Stimulated activated CD8-positive, alpha-beta memory T cell treated with anti-CD3 and anti-CD28 coated beads, Interleukin-15, amount 100 ng/mL, for 48 hours (primary cell): ENCODE measurements around the gene SERHL2.
"Not testable (repeated sequence)": the region's sequence is repeated elsewhere in the genome, so short reads cannot be mapped to it uniquely, and the experiment has no call there.

ENCODE experiments used
- DNase-seq, 2 donors: peaks; one replicate each; pipeline ENCODE4 v3.0.0-alpha.2; 2020; ENCODE audit warnings: low read depth in 2 of 2

The SERHL2 gene, protein sequence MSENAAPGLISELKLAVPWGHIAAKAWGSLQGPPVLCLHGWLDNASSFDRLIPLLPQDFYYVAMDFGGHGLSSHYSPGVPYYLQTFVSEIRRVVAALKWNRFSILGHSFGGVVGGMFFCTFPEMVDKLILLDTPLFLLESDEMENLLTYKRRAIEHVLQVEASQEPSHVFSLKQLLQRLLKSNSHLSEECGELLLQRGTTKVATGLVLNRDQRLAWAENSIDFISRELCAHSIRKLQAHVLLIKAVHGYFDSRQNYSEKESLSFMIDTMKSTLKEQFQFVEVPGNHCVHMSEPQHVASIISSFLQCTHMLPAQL

DNA sequence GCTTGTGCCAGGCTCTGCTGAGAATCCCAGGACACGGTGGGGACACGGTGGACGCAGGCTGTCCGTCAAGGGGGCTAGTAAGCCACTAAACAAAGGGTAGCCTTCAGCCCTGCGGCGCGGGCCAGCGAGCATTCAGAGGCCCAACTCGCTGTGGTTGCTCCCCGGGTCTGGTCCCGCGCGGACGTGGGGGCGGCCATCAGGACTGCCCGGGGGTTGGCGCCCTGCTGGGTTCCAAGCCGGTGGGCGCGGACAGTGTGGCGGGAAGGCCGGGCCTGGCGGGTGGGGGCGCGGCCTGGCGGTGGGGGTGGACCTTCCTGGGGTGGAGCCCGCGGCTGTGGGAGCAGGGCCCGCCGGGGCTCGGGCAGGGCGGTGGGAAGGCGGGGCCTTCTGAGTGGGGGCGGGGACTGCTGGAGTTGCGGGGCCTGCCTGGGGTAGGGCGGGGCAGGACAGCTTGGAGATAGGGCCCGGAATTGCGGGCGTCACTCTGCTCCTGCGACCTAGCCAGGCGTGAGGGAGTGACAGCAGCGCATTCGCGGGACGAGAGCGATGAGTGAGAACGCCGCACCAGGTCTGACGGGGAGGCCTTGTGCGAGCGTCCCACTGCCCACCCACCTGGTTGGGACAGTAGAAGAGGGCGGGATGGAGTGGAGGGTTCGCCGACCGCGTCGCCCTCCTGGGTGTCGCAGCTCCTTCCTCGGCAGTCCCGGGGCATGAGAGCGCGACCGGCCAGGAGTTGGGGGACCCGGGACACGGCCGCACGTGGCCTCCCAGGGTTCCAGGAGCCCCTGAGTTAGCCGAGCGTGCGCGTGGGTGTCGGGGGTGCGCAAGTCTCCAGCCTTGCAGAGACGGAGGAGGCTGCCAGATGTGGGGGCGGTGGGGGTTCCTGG is at the start of gene SERHL2:
TSS of gene SERHL2 (plus strand) at position 482 of the 887 bp plus-strand sequence. CDS start at position 547, 65 bp downstream.
- DNase-seq, result peak; percentile 71 to 78

DNA sequence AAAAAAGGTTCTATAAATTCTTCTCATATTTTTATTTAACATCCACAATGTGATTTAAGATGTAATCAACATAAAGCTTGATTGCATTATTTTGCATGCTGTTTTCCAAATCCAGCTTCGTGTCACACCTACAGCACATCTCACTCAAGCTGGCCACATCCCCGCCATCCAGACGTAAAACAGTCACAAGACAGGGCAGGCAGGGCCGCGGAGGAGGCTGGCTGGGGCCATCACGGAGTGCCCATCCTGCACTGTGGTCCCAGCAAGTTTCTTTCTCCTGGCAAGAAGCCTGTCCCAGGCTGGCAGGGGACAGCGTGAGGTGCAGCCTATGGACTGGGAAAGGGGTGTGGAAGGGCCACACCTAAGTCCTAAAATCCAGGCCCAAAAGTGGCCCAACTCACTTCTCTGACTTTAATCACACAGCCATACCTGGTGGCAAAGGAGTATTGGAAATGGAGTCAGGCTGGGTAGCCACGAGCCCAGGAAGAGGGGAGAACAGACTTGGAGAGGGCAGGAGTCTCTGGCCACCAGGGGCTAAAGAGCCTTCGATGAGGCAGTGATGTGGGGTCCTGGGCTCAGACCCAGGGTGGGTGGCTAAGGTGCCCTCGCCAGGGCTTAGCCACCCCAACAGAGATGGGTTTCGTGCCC is 45.3 kb upstream of the SERHL2 start:
- not testable (repeated sequence) for DNase-seq

DNA sequence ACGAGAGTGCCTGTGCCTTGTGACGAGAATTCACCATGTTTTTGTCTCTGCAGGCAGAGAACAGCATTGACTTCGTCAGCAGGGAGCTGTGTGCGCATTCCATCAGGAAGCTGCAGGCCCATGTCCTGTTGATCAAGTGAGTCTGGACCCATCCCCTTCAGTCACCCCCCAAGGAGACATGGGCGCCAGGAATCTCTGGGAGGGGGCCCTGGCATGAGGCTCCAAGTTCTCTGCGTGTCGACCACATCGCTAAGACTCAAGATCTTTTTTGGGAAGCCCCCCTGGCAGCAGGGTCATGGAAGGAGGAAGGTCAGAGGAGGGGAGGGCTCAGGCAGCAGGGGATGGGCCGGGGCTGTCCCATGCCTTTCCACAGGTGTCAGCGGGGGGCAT is 44.8 kb upstream of the SERHL2 start:
- not testable (repeated sequence) for DNase-seq

DNA sequence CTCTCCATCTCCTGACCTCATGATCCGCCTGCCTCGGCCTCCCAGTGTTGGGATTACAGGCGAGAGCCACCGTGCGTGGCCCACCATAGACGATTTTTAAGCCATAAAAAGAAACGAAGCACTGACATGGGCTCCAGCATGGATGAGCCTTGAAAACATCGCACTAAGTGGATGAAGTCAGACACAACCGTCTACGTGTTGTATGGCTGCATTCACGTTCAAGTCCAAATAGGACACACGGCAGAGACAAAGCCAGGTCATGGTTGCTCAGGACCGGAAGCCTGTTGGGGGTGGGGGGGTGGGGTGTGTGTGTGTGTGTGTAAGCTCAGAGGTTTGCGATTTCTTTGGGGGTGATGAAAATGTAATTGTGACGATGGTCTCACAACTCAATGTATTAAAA is 44.2 kb upstream of the SERHL2 start:
- no peak for DNase-seq

DNA sequence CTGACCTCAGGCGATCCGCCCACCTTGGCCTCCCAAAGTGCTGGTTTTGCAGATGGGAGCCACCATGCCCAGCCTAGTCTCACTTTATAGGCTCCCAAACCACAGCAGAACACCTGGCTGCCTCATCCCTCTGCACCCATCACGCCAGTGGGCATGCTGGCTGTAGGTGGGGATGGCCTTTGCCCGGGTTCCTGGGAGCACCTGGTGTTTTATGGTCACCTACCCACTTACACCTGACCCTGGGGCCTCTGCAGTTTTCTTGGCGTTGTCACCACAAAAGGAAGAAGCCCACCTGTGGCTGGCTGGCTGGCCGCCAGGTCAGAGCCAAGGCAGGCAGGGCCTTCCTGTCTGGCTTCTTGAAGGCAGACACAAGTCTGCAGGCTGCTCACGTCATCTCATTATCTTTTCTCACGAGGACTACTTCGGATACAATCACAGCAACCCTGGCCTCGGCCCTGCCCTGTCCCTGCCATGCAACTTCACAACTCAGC is 42.3 kb upstream of the SERHL2 start:
- DNase-seq, result no peak

DNA sequence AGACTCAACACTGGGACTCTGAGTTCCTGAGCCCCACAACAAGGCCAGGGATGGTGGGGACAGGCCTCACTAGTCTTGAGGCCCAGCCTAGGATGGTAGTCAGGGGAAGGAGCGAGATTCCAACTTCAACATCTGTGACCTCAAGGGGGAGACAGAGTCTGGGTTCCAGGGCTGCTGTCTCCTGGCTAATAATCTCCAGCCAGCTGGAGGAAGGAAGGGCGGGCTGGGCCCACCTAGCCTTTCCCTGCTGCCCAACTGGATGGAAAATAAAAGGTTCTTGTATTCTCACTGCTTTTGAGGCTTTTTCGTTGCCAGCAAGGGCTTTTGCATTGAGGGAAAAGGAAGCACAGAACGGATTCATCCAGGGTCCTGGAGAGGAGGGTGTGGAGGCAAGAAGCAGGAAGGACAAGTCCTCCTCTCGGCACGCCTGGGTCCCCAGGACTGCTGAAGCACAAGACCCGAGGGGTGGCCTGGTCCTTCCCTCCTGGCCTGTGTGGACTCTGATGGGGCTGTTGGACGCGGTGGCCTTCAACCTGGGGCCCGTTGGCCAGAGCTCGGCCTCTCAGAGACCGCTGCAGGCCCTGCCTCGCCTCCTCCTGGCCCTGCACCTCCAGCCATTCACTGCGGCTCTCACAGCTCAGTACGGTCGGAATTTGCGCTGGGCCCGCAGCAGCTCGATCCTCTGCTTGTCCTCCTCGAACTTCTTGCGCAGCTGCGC is 41.3 kb upstream of the SERHL2 start:
- not testable (repeated sequence) for DNase-seq

DNA sequence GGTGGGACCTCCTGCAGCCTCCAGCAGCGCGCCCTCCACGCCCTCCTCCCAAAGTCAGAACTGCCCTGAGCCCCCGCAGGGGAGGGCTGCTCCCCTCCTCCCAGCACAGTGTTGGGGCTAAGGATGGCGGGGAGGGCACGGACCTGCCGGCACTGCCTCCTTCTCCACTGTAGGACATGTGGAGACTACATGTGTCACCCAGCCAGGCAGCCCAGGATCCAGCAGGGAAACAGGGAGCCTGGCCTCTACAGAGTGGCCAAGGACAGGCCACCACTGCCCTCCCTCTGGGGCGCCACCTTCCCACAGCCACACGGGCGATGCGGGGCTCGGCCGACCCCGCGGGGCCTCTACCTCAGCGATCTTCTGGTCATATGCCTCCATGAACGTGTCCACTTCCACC is 39.4 kb upstream of the SERHL2 start:
- DNase-seq, result not testable (repeated sequence)

DNA sequence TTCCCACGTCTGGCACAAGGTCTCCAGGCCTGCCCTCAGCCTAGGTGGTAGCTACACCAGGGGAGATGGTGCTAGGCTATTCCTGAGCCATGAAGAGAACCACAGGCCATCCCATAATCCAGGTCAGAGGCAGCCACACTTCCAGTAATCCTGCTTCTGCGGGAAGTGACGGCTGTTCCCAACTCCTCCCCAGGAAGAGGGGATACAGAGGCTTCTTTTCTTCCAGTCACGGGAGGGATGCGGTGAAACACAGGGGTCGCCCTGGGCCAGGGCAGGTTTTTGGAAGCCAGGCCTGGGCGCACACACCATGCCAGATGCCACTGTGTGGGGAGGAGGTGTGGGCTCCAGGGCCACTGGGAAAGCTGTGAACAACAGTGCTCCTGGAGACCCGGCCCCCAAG is 38.5 kb upstream of the SERHL2 start:
- DNase-seq, result not testable (repeated sequence)

DNA sequence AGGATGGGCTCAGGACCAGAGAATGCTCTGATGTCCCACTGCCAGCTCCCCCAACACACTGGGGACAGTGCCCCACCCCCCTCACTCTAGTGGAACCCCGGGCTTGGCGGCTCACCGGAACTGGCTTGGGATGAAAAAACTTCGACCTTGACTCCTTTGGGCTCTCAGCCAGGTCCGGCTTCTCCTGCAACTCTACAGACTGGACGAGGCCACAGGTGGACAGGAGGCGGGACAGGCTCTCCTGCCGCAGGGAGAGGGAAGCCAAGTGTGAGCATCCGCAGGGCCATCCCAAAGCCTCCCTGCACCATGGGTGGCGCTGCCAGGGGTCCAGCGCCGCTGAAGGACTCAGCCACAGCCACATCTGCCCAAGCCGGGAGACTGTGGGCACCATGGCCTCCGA is 37.9 kb upstream of the SERHL2 start:
- DNase-seq, result no peak

DNA sequence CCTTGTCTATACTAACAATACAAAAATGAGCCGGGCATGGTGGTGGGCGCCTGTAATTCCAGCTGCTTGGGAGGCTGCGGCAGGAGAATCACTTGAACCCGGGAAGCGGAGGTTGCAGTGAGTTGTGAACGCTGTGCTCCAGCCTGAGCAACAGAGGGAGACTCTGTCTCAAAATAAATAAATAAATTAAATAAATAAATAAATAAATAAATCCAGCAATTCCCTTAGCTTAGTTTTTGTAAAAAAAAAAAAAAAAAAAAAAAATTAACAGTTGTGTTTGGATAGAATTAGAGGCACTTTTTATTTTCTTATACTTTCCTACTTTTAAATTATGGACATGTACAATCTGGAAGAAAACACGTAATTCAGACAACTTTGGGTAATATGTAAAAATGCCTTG is 36.7 kb upstream of the SERHL2 start:
- not testable (repeated sequence) for DNase-seq

DNA sequence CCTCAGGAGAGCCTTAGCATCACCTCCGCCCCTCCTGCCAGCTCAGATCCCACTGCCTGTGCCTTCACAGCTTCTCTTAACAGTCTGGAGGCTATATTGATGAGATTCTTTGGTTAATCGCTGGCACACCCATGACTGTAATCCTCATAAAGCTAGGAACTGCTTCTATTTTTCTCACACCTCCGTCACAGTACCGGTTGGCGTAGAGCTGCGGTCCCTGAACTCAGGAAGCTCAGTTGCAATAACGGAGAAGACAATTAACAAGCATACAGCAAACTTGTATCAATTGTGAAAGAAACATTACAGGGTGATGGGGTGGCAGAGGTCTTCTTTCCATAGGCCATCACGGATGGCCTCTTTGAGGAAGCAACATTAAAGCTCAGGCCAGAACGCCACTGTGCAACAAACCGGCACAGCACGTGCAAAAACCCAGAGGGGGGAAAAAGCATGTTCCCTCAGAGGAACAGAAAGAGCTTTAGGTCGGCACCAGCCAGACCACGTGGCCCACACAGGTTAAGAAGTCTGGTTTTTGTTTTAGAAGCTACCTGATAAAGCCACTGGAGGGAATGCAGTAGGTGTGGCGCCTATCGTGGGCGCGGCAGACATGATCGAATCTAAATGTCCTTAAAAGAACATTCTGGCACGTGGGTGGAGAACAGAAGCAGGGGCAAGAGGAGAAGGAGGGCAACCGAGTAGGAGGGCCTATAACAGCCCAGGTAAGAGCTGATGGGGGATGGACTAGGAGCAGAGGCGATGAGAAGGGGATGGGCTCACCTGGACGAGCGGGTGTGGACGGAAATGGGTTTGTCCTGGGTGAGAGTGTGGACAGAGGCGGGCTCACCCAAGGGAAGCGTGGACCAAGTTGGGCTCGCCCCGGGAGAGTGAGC is 34.9 kb upstream of the SERHL2 start:
- DNase-seq, result not testable (repeated sequence)

DNA sequence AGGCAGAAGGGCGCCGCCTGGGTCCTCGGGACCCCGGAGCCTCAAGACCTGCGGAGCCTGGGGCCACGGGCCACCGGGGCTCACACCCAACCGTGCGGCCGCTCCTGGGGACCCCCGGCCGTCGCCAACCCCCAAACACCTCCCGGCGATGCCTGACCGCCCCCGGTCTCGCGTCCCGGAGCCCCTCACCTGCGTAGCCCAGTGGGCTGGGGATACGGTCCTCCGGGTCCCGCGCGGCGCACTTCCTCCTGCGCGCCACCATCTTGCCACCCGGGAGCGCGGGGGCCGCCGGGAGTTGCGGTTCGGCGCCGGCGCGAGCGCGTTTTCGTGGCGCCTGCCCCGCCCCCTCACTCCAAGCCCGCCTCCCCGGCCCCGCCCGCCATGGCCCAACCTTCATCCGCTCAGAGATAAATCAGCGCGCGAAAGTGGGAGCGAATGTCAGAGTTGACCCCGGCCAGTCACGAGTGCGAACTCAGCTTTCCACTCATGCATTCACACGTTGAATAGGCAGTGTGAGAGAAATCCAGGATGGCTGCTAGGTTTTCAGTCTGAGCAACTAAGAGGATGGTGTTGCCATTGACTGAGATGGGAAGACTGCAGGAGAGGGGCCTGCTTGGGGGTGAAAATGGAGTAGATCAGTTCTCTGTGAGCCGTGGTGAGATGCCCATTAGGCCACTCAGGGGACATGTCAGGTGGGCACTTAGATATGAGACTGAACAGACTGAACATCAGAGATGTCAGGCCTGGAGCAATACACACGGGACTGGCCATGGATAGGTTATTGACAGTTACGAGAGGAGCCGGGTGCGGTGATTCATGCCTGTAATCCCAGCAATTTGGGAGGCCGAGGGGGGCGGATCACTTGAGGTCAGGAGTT is 34.0 kb upstream of the SERHL2 start, which contains the start of gene RRP7A:
TSS of gene RRP7A (minus strand) at position 272 of the 877 bp plus-strand sequence. CDS start at position 262, 10 bp downstream.
- peak; percentile 77 to 78 for DNase-seq

DNA sequence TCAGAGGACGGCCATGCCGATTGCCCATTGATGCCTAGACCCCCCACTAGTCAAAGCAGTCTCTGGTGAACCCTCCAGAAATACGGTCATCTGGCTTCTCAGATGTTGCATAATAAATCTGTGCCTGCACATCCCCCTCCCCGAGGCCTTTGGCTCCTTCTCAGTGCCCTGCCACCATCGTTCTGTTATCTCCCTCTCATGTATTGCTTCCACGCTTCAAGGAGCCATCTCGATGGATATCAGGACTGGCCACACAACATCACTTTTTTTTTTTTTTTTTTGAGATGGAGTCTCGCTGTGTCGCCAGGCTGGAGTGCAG is 32.6 kb upstream of the SERHL2 start:
- DNase-seq, result no peak

DNA sequence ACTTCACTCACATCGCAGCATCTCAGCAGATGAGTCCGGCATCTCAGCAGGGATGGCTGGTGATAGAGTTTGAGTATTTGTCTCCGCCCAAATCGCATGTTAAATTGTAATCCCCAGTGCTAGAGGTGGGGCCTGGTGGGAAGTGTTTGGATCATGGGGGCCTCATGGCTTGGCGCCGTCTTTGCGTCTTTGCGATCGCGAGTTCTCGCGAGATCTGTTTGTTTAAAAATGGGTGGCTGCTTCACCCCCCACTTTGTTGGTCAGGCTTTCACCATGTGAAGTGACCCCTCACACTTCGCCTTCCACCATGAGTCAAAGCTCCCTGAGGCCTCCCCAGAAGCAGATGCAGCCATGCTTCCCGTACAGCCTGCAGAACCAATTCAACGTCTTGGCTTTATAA is 31.2 kb upstream of the SERHL2 start:
- no peak for DNase-seq

DNA sequence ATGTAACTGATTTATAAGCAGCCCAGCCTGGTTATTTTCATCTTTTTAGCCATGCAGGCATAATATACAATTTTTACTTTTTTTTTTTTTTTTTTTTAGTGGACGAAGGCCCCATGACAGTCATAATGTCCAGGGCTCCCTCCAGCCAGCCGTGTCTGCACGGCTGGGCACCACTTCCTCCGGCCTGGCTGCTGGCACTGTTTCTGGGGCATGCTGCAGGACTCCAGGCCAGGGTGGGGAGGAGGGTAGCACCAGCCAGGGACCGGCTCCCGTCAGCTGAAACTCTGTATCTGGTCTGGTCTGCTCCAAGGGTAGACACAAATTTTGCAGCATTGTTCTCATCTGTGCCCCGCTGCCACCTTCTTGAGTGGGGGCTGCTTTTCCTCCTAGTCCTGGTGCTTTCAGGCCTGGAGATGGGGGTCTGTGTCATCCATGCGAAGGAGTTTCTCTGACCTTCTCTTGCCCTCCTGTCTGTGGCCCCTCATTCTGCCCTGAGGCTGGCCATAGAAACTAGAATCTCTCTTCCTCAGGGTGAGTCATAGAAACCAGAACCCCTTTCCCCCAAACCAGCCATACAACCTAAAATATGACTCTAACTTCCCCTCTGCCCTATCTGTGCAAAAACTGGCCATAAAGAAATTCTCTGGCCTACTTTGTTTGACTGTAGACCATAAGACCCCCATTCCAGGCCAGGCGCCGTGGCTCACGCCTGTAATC is 25.0 kb upstream of the SERHL2 start:
- no peak for DNase-seq

DNA sequence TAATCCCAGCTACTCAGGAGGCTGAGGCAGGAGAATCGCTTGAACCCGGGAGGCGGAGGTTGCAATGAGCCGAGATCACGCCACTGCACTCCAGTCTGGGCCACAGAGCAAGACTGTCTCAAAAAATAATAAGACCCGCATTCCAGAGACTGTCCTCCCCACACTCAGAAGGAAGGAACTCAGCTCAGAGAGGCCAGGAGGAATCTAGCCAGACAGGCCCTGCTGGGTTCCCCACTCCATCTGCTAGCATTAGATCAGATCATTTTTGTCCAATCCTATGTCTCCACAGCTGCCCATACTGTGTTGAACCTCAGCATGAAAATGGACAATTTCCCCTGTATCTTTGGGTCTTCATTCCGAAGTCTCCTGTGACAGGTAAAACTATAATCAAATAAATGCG is 24.3 kb upstream of the SERHL2 start:
- not testable (repeated sequence) for DNase-seq

DNA sequence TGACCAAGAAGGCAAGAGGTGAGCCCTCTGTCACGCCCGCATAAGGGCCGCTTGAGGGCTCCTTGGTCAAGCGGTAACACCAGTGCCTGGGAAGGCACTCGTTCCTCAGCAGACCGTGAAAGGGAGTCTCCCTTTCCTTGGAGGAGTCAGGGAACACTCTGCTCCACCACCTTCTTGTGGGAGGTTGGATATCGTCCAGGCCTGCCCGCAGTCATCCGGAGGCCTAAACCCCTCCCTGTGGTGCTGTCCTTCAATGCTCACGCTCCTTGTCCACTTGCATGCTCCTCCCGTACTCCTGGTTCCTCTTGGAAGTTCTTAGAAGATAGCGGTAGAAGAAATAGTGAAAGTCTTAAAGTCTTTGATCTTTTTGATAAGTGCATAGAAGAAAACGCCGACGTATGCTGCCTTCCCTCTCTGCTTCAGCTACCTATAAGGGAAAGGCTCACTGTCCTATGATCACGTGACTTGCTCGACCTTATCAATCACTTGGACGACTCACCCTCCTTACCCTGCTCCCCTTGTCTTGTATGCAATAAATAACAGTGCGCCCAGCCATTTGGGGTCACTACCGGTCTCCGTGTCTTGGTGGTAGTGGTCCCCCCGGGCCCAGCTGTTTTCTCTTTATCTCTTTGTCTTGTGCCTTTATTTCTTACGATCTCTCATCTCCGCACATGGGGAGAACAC is 22.2 kb upstream of the SERHL2 start:
- not testable (repeated sequence) for DNase-seq

DNA sequence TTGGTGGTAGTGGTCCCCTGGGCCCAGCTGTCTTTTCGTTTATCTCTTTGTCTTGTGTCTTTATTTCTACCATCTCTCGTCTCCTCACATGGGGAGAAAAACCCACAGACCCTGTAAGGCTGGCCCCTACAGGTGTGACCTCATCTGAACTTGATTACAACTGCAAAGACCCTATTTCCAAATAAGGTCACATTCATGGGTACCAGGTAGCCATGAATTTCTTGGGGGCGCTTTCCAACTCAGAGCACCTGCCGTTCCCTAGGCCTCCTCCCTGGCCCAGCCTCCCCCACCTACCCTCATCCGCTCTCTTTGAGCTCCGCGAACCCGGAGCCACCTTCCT is 20.1 kb upstream of the SERHL2 start:
- DNase-seq, result no peak
